Osteoblast (primary cell): Measurements from ENCODE around the gene CCDC175. TPM values are rescaled to one million over a fixed set of nuclear protein-coding genes. Genes with fewer than 3 reads are reported as not detected.

ENCODE experiments used
- DNase-seq: peaks from one replicate; pipeline ENCODE4 v3.0.0; 2011; ENCODE audit warnings: low spot score, mixed read lengths; ENCODE audit not compliant: insufficient read length; ENCODE audit errors: missing footprints
- H2AFZ ChIP-seq: 2 replicates; pipeline ENCODE4 v1.6.0; 2011; ENCODE audit warnings: mild to moderate bottlenecking, low read length
- H3K27ac ChIP-seq: 2 replicates; pipeline ENCODE4 v1.5.1; 2011; ENCODE audit warnings: mild to moderate bottlenecking, low read depth, low read length, moderate library complexity
- H3K27me3 ChIP-seq: 2 replicates; pipeline ENCODE4 v1.6.0; 2012; ENCODE audit warnings: mild to moderate bottlenecking, control low read depth, inconsistent platforms, low read length, moderate library complexity; ENCODE audit not compliant: insufficient read depth
- H3K36me3 ChIP-seq: 2 replicates; pipeline ENCODE4 v1.5.1; 2011; ENCODE audit warnings: mild to moderate bottlenecking, low read length, control low read depth, moderate library complexity; ENCODE audit not compliant: insufficient read depth
- H3K4me1 ChIP-seq: 2 replicates; pipeline ENCODE4 v1.5.1; 2011; ENCODE audit warnings: mild to moderate bottlenecking, low read length, control low read depth, moderate library complexity; ENCODE audit not compliant: insufficient read depth
- H3K4me2 ChIP-seq: 2 replicates; pipeline ENCODE4 v1.6.0; 2011; ENCODE audit warnings: mild to moderate bottlenecking, low read length; ENCODE audit not compliant: insufficient read depth
- H3K4me3 ChIP-seq: fragments of 200-600 bp; sonication (generic); 3 replicates; pipeline ENCODE4 v1.5.1; 2012; ENCODE audit warnings: mild to moderate bottlenecking, low read length, inconsistent platforms; ENCODE audit not compliant: insufficient read depth
- H3K79me2 ChIP-seq: 2 replicates; pipeline ENCODE4 v1.6.0; 2012; ENCODE audit warnings: mild to moderate bottlenecking, low read length, control low read depth, inconsistent platforms; ENCODE audit not compliant: insufficient read depth
- H3K9me3 ChIP-seq: 2 replicates; pipeline ENCODE4 v1.5.1; 2011; ENCODE audit warnings: low read depth, low read length, control low read depth
- H4K20me1 ChIP-seq: 2 replicates; pipeline ENCODE4 v1.6.0; 2012; ENCODE audit warnings: mild to moderate bottlenecking, low read length, control low read depth; ENCODE audit not compliant: insufficient read depth
- CTCF ChIP-seq: IDR thresholded peaks from 2 replicates; pipeline ENCODE4 v1.5.1; 2011; ENCODE audit warnings: mild to moderate bottlenecking, low read depth, low read length, moderate library complexity; ENCODE audit errors: extremely low read depth
- total RNA-seq: library from RNA; depleted of rRNA; stranded (reverse); fragments of >200 nt; gene quantifications from 2 replicates; pipeline ENCODE4 v1.2.3, GENCODE V29; 2012

Gene CCDC175
- total RNA-seq, 1 donor = not detected

GRCh38 chr14:59585891-59586554, 9.4 kb upstream of the CCDC175 start:
- no peaks in the 10 kb centered on the region for H3K27me3 ChIP-seq
- no peaks in the 10 kb centered on the region for H3K9me3 ChIP-seq
- no peak for TF ChIP-seq CTCF
- H3K79me2 ChIP-seq = no peaks in the 10 kb centered on the region
- peak overlapping the region; percentile 30 for H3K4me2 ChIP-seq
- DNase-seq = peak; percentile 17
- H4K20me1 ChIP-seq = no peaks in the 10 kb centered on the region
- H3K27ac ChIP-seq = no peak overlapping the region
- H3K36me3 ChIP-seq = no peaks in the 10 kb centered on the region
- H3K4me3 ChIP-seq = no peak overlapping the region
- H3K4me1 ChIP-seq = no peaks in the 10 kb centered on the region
- no peak overlapping the region for H2AFZ ChIP-seq

GRCh38 chr14:59583755-59584154, 7.1 kb upstream of the CCDC175 start:
- peak; percentile 56 for DNase-seq
- Histone ChIP-seq H3K27me3 (no peaks in the 10 kb centered on the region), H3K36me3 (no peaks in the 10 kb centered on the region), H3K4me1 (no peaks in the 10 kb centered on the region), H2AFZ (no peak overlapping the region), H3K79me2 (no peaks in the 10 kb centered on the region), H3K27ac (no peak overlapping the region), H4K20me1 (no peaks in the 10 kb centered on the region), H3K9me3 (no peaks in the 10 kb centered on the region), H3K4me2 (no peak overlapping the region), H3K4me3 (no peak overlapping the region)
- TF ChIP-seq CTCF = peak; percentile 15

- H3K4me3 ChIP-seq = no peak overlapping the region
- H4K20me1 ChIP-seq = no peaks in the 10 kb centered on the region
- H3K27ac ChIP-seq = no peak overlapping the region
- no peak overlapping the region for H2AFZ ChIP-seq
- peaks cover 4% of the 10 kb centered on the region for H3K27me3 ChIP-seq
- no peak for TF ChIP-seq CTCF
- H3K9me3 ChIP-seq = no peaks in the 10 kb centered on the region
- H3K4me1 ChIP-seq = no peaks in the 10 kb centered on the region
- no peak overlapping the region for H3K4me2 ChIP-seq
- DNase-seq = no peak
- no peaks in the 10 kb centered on the region for H3K79me2 ChIP-seq
- H3K36me3 ChIP-seq = no peaks in the 10 kb centered on the region
These were observed 6.4 kb upstream of the CCDC175 start for GRCh38 chr14:59582845-59583509.

GRCh38 chr14:59582161-59582560, 5.5 kb upstream of the CCDC175 start:
- no peaks in the 10 kb centered on the region for H3K4me1 ChIP-seq
- TF ChIP-seq CTCF = no peak
- H4K20me1 ChIP-seq = no peaks in the 10 kb centered on the region
- no peaks in the 10 kb centered on the region for H3K79me2 ChIP-seq
- DNase-seq = peak; percentile 29
- no peak overlapping the region for H2AFZ ChIP-seq
- no peak overlapping the region for H3K27ac ChIP-seq
- H3K9me3 ChIP-seq = no peaks in the 10 kb centered on the region
- H3K4me2 ChIP-seq = no peak overlapping the region
- no peak overlapping the region for H3K4me3 ChIP-seq
- no peaks in the 10 kb centered on the region for H3K36me3 ChIP-seq
- H3K27me3 ChIP-seq = peaks cover 4% of the 10 kb centered on the region
